ENCODE results near the gene ZNF408. TPM values are rescaled to one million over a fixed set of nuclear protein-coding genes. Genes with fewer than 3 reads are reported as not detected.

The ZNF408 gene
- total RNA-seq, 2 experiments from 2014 or later = 13.8 to 15.2 TPM

DNA sequence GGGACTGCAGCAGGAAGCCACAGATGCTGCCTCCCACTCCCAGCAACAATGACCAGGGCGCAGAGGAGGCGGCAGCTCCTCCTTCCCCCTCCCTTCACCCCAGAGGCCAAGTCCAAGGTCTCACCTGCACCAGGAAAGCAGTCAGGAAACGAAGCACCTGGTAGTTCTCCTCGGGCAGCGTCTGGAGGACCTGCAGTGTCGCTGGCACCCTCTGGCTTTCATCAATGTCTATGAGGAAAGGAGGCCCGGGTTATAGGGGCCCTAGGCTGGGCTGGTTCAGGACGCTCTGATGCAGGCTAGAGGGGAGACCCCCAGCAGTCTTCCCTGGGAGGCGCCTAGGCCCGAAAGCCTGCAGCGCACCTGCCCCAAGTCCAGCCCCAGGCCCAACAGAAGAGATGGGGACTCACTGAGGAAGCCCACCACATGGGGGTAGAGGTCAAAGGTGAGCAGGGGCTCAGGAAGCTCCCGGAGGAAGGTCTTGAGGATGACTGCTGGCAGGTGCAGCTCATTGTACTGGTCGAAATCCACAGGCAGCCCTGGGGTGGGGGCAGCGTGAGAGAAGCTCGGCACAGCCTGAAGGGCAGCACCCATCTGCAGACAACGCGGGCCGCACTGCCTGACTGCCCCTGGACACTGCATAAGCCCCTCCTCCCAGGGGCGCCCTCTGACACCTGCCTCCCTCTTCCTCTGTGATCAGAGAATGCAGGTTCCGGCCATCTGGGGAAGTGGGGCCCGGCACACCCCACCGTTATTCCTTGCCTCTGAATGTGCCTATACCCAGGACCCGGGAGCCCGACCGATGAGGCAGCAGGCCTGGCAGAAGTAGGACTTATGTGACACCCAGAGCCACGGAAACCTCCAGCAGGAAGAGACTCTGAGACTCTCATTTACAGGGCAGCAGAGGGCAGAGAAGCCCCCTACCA, 21.3 kb upstream of the ZNF408 start:
- H3K4me2 ChIP-seq (ENCODE audit: low read length) = no peak overlapping the region
- peaks cover 13% of the 10 kb centered on the region for H3K4me1 ChIP-seq (ENCODE audit: insufficient read depth, low read length, poor library complexity, severe bottlenecking)
- H3K9me3 ChIP-seq (ENCODE audit: low read length) = no peaks in the 10 kb centered on the region
- intact Hi-C loops (cut with micrococcal nuclease; ENCODE audit: unreplicated experiment) = no loop called here
- no peaks in the 10 kb centered on the region for H4K20me1 ChIP-seq (ENCODE audit: insufficient read depth, low read length)
- CTCF ChIA-PET (ENCODE audit: unreplicated experiment) = no interaction called here
- POLR2A ChIA-PET = no interaction called here
- no peak for DNase-seq (ENCODE audit: low spot score)
- H2AFZ ChIP-seq (ENCODE audit: low read length) = no peak overlapping the region
- H3K9me2 ChIP-seq (ENCODE audit: insufficient read depth, low read length) = no peaks in the 10 kb centered on the region
- TF ChIP-seq, protein P1, sequence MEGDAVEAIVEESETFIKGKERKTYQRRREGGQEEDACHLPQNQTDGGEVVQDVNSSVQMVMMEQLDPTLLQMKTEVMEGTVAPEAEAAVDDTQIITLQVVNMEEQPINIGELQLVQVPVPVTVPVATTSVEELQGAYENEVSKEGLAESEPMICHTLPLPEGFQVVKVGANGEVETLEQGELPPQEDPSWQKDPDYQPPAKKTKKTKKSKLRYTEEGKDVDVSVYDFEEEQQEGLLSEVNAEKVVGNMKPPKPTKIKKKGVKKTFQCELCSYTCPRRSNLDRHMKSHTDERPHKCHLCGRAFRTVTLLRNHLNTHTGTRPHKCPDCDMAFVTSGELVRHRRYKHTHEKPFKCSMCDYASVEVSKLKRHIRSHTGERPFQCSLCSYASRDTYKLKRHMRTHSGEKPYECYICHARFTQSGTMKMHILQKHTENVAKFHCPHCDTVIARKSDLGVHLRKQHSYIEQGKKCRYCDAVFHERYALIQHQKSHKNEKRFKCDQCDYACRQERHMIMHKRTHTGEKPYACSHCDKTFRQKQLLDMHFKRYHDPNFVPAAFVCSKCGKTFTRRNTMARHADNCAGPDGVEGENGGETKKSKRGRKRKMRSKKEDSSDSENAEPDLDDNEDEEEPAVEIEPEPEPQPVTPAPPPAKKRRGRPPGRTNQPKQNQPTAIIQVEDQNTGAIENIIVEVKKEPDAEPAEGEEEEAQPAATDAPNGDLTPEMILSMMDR (conservative IDR thresholded peaks at IDR 0.05; ENCODE audit: low read length) = no peak
- TF ChIP-seq EZH2phosphoT487 (IDR thresholded peaks at IDR 0.05; ENCODE audit: borderline replicate concordance, low read depth, low read length) = no peak
- no peak overlapping the region for H3K27ac ChIP-seq (ENCODE audit: low read depth, low read length, poor library complexity, severe bottlenecking)
- no TSS peak for BruUV-seq (replicated peaks)
- H3K79me2 ChIP-seq (ENCODE audit: insufficient read depth, low read depth, low read length) = no peaks in the 10 kb centered on the region
- H3K4me3 ChIP-seq (ENCODE audit: low read depth, low read length, poor library complexity, severe bottlenecking) = no peak overlapping the region
- H3K36me3 ChIP-seq (ENCODE audit: insufficient read depth, low read length) = peaks cover 27% of the 10 kb centered on the region; the same call in 1 of the 2 replicates

DNA sequence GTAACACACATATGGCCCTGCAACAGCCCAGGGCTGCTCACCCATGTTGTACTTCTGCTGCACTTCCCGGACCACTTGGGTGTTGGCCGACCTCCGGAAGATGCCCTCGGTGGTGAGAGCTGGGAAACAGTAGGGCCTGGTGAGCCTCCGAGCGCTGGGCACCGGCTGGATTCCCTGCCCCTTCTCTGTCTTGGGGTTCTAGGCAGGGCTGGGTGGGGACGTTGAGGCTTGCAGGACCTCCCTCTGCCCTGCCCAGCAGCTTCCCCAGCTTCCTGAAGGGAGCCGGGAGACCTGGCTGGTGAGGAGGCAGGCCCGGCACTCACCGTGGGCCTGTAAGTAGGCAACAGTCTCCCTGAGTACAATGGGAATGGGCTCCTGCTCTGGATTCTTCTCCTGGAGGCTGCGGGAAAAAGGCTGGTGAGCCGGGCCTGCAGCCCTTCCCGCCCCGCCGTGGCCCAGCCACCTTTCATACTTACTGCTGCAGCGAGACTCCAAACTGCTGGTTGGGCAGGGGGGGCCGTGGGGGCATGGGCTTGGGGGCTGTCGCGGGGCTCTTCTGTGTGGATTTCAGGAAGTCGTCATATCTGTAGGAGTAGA, 20.6 kb upstream of the ZNF408 start:
- Histone ChIP-seq H3K27ac (ENCODE audit: low read depth, low read length, poor library complexity, severe bottlenecking) (no peak overlapping the region), H3K9me3 (ENCODE audit: low read length) (no peaks in the 10 kb centered on the region), H3K4me3 (ENCODE audit: low read depth, low read length, poor library complexity, severe bottlenecking) (no peak overlapping the region), H3K4me2 (ENCODE audit: low read length) (no peak overlapping the region), H4K20me1 (ENCODE audit: insufficient read depth, low read length) (no peaks in the 10 kb centered on the region), H3K9me2 (ENCODE audit: insufficient read depth, low read length) (no peaks in the 10 kb centered on the region), H3K4me1 (ENCODE audit: insufficient read depth, low read length, poor library complexity, severe bottlenecking) (peaks cover 6% of the 10 kb centered on the region), H3K36me3 (ENCODE audit: insufficient read depth, low read length) (peaks cover 27% of the 10 kb centered on the region; the same call in 1 of the 2 replicates), H3K79me2 (ENCODE audit: insufficient read depth, low read depth, low read length) (no peaks in the 10 kb centered on the region), H2AFZ (ENCODE audit: low read length) (no peak overlapping the region)
- DNase-seq (ENCODE audit: low spot score) = no peak
- CTCF ChIA-PET (ENCODE audit: unreplicated experiment) = no interaction called here
- BruUV-seq (replicated peaks) = no TSS peak
- POLR2A ChIA-PET = no interaction called here
- intact Hi-C loops (cut with micrococcal nuclease; ENCODE audit: unreplicated experiment) = no loop called here
- no peak for TF ChIP-seq EZH2phosphoT487 (IDR thresholded peaks at IDR 0.05; ENCODE audit: borderline replicate concordance, low read depth, low read length)
- TF ChIP-seq, protein P1 (conservative IDR thresholded peaks at IDR 0.05; ENCODE audit: low read length) = no peak

DNA sequence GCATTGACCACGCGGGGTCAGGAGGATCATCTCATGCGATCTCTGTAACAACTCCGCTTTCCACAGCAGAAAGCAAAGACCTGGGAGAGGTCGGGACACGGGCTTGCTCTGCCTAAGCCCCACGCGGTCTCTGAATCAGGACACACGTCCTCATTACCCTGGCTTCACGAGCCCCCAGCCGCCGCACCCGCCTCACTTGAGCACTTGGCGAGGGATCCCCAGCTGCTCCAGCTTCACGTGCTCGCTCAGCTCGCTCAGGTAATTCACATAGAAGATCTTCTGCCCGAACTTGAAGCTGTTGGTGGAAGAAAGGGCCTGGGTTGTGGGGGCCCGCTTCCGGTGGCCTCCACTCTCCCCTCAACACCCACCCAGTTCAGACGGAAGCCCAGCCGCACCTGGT, 20.0 kb upstream of the ZNF408 start:
- Histone ChIP-seq H3K36me3 (ENCODE audit: insufficient read depth, low read length) (peaks cover 27% of the 10 kb centered on the region; the same call in 1 of the 2 replicates), H3K79me2 (ENCODE audit: insufficient read depth, low read depth, low read length) (no peaks in the 10 kb centered on the region), H3K9me2 (ENCODE audit: insufficient read depth, low read length) (no peaks in the 10 kb centered on the region), H3K27ac (ENCODE audit: low read depth, low read length, poor library complexity, severe bottlenecking) (no peak overlapping the region), H3K4me2 (ENCODE audit: low read length) (no peak overlapping the region), H2AFZ (ENCODE audit: low read length) (no peak overlapping the region), H3K4me3 (ENCODE audit: low read depth, low read length, poor library complexity, severe bottlenecking) (no peak overlapping the region), H4K20me1 (ENCODE audit: insufficient read depth, low read length) (no peaks in the 10 kb centered on the region), H3K9me3 (ENCODE audit: low read length) (no peaks in the 10 kb centered on the region), H3K4me1 (ENCODE audit: insufficient read depth, low read length, poor library complexity, severe bottlenecking) (peaks cover 6% of the 10 kb centered on the region)
- no TSS peak for BruUV-seq (replicated peaks)
- intact Hi-C loops (cut with micrococcal nuclease; ENCODE audit: unreplicated experiment) = no loop called here
- TF ChIP-seq, protein P1 (conservative IDR thresholded peaks at IDR 0.05; ENCODE audit: low read length) = no peak
- TF ChIP-seq EZH2phosphoT487 (IDR thresholded peaks at IDR 0.05; ENCODE audit: borderline replicate concordance, low read depth, low read length) = no peak
- no peak for DNase-seq (ENCODE audit: low spot score)
- ChIA-PET CTCF (ENCODE audit: unreplicated experiment) (no interaction called here), POLR2A (no interaction called here)

Measured in OCI-LY7 (cell line).